ENCODE data around the gene ASPG. TPM values are rescaled to one million over a fixed set of nuclear protein-coding genes. Genes with fewer than 3 reads are reported as not detected.

Gene ASPG
- total RNA-seq, 4 donors from 2014 or later: 0.33 to 0.75 (median 0.45) TPM; not detected in 1

DNA sequence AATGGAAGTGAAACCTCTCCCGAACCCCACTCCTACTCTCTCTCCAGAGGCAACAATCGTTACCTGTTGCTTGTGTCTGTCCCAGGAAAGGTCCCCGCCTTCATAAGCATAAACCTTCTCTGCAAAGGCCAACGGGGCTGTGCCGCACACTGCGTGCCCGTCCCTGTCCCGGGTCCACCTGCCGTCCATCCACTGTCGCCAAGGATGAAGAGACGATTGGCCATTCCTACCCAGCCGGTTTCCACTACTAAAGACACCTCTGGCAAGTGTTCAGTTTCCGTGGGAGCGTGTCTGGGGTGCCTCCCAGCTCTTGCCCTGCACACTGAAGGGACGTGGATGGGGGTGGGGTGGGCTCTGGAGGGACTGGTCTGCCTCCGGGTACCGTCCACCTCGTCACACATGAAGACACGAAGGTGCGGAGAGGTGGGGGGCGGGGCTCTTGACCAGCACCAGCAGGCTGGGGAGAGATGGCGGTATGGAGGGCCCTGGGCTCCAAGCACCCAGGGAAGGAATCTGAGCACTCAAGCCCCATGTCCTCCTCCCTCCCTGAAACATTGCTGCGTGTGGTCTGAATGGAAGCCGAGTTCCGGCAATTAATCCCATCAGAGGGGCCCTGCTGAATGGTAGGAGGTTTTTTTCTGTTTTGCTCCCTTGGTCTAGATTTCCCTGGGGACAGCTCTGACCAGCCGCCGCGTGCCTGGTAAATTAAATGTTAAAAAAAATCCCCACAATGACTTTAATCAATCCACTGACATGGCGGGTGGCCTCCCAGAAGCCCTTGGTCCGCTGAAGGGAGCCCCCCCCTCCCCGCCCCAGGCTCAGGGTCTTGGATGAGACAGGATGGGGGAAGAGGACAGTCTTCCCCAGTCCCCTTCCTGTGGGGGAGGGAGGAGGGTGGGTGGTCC, 48.8 kb downstream of the ASPG start:
- Histone ChIP-seq H3K4me3 (no peak overlapping the region), H3K27me3 (peaks cover 7 to 91% (median 26%) of the 10 kb centered on the region in 4 donors), H3K27ac (replicated peaks in 1 of 4) (no peak overlapping the region), H3K9me3 (peaks cover 0 to 17% (median 13%) of the 10 kb centered on the region in 4 donors), H3K36me3 (no peaks in the 10 kb centered on the region), H3K4me1 (peaks cover 28 to 45% (median 42%) of the 10 kb centered on the region in 4 donors)
- WGBS: 57% methylated on average over 31 of the region's 31 CpGs
- intact Hi-C loops (cut with DNase I): no loop called here
- TF ChIP-seq, protein P1, sequence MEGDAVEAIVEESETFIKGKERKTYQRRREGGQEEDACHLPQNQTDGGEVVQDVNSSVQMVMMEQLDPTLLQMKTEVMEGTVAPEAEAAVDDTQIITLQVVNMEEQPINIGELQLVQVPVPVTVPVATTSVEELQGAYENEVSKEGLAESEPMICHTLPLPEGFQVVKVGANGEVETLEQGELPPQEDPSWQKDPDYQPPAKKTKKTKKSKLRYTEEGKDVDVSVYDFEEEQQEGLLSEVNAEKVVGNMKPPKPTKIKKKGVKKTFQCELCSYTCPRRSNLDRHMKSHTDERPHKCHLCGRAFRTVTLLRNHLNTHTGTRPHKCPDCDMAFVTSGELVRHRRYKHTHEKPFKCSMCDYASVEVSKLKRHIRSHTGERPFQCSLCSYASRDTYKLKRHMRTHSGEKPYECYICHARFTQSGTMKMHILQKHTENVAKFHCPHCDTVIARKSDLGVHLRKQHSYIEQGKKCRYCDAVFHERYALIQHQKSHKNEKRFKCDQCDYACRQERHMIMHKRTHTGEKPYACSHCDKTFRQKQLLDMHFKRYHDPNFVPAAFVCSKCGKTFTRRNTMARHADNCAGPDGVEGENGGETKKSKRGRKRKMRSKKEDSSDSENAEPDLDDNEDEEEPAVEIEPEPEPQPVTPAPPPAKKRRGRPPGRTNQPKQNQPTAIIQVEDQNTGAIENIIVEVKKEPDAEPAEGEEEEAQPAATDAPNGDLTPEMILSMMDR (IDR thresholded peaks at IDR 0.05): no peak
- TF ChIP-seq POLR2AphosphoS5 (IDR thresholded peaks at IDR 0.05) (no peak), POLR2A (IDR thresholded peaks at IDR 0.05; ENCODE audit: low read depth) (no peak), EP300 (IDR thresholded peaks at IDR 0.05) (no peak)
- DNase-seq (ENCODE audit: extremely low spot score): no peak

DNA sequence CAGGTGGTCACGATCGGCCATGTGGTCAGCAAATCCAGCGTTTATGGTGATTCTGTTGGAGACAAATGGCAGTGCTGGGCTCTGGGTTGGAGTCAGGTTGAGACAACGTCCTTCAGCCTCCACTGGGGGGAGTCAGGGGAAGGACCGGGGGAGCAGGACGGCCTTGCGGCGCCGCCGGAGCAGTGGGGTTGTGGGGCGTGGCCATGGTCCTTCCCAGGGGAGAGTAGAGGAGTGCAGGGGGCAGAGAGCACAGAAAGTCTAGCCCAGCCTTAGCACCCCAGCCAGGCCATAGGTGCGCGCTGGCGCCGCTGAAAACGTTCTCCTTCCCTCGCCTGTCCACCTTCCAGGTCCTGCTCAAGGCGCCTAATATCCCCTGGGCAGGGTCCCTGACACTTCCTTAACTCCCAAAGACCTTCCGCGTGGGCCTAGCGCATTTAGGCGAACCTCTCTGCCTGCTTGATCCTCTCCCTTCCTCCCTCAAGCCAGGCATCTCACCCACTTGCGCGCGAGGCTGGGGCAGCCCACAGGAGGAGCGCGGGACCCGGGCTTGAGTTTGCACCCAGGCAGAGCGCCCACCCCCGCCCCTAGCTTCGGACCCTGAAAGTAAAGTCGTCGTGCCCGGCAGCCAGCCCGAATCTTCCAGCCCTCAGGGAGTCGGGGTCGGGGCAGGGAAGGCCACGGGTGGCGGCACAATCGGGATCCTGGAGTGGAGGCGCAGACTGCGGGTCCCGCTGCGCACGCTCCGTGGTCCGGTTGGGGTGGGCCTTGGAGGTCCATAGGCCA, 49.8 kb downstream of the ASPG start:
- DNase-seq (ENCODE audit: extremely low spot score): no peak

DNA sequence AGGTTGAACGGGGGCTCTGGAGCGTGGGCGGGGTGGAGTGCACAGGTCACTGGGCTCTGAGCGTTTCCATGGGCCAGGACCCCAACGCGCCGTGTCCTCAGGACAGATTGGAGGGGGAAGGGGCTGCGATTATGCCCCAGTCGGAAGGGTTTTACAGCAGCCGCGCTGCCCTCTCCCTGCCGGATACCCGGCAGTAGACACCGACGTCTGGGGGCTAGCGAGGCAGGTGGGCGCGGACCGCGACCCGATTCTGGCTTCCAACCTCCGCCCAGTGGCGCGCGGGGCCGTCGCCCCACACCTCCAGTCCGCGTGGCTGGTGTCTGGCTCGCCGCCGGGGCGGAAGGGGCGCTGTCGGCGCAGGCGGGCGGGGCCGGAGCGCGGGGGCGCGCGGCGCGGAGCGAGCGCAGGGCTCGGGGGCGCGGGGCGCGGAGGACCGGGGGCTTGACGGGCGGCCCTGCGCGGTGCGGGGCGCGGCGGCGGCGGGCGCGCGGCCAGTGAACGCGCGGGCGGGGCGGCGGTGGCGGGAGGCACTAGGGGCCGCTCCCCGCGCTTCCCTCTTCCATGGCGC, 50.5 kb downstream of the ASPG start:
- WGBS: 2% methylated on average over 25 of the region's 78 CpGs
- TF ChIP-seq, protein P1 (IDR thresholded peaks at IDR 0.05): no peak
- TF ChIP-seq EP300 (IDR thresholded peaks at IDR 0.05) (no peak), POLR2AphosphoS5 (IDR thresholded peaks at IDR 0.05) (no peak), POLR2A (IDR thresholded peaks at IDR 0.05; ENCODE audit: low read depth) (no peak)
- no peaks in the 10 kb centered on the region for H3K9me3 ChIP-seq
- H3K4me3 ChIP-seq: peak overlapping the region; percentile 26 to 65 (median 44)
- H3K27me3 ChIP-seq: peaks cover 7 to 99% (median 32%) of the 10 kb centered on the region in 4 donors
- no peak for DNase-seq (ENCODE audit: extremely low spot score)
- intact Hi-C loops (cut with DNase I): loop anchor here (2.0 to 5.0 kb wide), 2 partner anchors 429 to 501 kb away; no protein-coding TSS in a partner anchor
- H3K4me1 ChIP-seq: peaks cover 32 to 50% (median 46%) of the 10 kb centered on the region in 4 donors
- H3K36me3 ChIP-seq: no peaks in the 10 kb centered on the region
- no peak overlapping the region for H3K27ac ChIP-seq (replicated peaks in 1 of 4)

More for the DNA sequence above, 49.8 kb downstream of the ASPG start:
- Histone ChIP-seq H3K9me3 (peaks cover 0 to 7% (median 3%) of the 10 kb centered on the region in 4 donors), H3K4me3 (peak overlapping the region in 1 of 4 donors; percentile 9), H3K27me3 (peaks cover 7 to 99% (median 32%) of the 10 kb centered on the region in 4 donors), H3K27ac (replicated peaks in 1 of 4) (no peak overlapping the region), H3K4me1 (peaks cover 32 to 50% (median 46%) of the 10 kb centered on the region in 4 donors), H3K36me3 (no peaks in the 10 kb centered on the region)
- intact Hi-C loops (cut with DNase I): loop anchor here (5.0 kb wide), 1 partner anchor 502 kb away; no protein-coding TSS in a partner anchor
- 3% methylated on average over 24 of the region's 47 CpGs for WGBS
- no peak for TF ChIP-seq POLR2AphosphoS5 (IDR thresholded peaks at IDR 0.05)
- TF ChIP-seq POLR2A (IDR thresholded peaks at IDR 0.05; ENCODE audit: low read depth): no peak
- TF ChIP-seq, protein P1 (IDR thresholded peaks at IDR 0.05): no peak
- TF ChIP-seq EP300 (IDR thresholded peaks at IDR 0.05): no peak

DNA sequence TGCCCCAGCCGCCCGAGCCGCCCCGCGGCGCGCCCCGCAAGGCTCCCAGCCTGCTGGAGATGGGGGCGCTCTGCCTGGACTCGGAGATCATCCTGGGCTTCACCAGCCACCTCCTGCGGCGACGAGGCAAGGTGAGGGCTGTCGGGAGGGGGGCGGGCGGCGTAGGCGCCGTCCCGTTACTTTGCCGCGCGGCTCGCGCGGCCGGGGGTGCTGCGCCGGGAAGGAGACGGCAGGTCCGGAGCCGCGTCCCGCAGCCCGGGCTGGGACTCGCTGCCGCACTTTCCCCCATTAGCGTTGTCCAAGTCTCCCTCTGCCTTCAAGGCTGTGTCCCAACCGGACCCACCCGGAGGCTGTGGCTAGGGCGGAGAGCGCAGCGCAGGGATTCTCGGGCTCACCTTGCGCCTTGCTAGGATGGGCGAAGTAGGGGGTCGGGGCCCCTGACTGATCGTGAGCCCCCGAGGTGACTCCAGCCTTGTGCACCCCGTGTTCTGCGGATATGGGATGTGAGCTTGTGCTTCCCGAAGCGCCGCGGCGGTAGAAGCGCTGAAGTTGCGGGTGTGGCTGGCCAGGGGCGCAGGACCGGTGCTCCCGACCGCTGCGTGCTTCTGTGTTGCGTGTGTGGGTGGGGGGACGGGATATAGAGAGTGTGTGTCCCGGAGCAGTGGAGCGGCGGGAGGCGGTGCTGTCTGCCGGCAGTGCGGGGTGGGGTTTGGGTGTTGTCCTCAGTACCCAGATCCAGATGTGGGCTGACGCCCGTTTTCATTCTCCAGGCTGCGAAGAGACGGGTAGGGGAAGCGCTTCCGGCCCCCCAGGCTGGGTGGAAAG, 51.2 kb downstream of the ASPG start:
- intact Hi-C loops (cut with DNase I): loop anchor here (2.0 to 5.0 kb wide), 2 partner anchors 428 to 501 kb away; no protein-coding TSS in a partner anchor

More for the DNA sequence above, 51.2 kb downstream of the ASPG start:
- DNase-seq (ENCODE audit: extremely low spot score): no peak
- peak overlapping the region; percentile 26 to 65 (median 56) for H3K4me3 ChIP-seq
- no peak overlapping the region for H3K27ac ChIP-seq (replicated peaks in 1 of 4)
- no peak for TF ChIP-seq EP300 (IDR thresholded peaks at IDR 0.05)
- 5% methylated on average over 14 of the region's 77 CpGs for WGBS
- H3K27me3 ChIP-seq: peaks cover 7 to 92% (median 32%) of the 10 kb centered on the region in 4 donors
- H3K9me3 ChIP-seq: no peaks in the 10 kb centered on the region
- H3K4me1 ChIP-seq: peaks cover 32 to 50% (median 46%) of the 10 kb centered on the region in 4 donors
- no peaks in the 10 kb centered on the region for H3K36me3 ChIP-seq
